Activated CD4-positive, alpha-beta T cell treated with anti-CD3 and anti-CD28 coated beads, Interleukin-10, Interleukin-2, amounts not matched to agents 100 ng/mL and 50 ng/mL, durations not matched to agents 16 hours and 8 hours (primary cell): ENCODE results near the gene KIF21B.
A peak's percentile ranks its signal among the peaks of the same experiment; 100 is the strongest.

ENCODE experiments used
- DNase-seq: peaks from one replicate; pipeline ENCODE4 v3.0.0-alpha.2; 2020

KIF21B gene

GRCh38 chr1:200992382-200993048 is 31.0 kb downstream of the KIF21B start:
- DNase-seq: no peak

GRCh38 chr1:200991097-200991614 is 32.4 kb downstream of the KIF21B start:
- DNase-seq: no peak

DNA sequence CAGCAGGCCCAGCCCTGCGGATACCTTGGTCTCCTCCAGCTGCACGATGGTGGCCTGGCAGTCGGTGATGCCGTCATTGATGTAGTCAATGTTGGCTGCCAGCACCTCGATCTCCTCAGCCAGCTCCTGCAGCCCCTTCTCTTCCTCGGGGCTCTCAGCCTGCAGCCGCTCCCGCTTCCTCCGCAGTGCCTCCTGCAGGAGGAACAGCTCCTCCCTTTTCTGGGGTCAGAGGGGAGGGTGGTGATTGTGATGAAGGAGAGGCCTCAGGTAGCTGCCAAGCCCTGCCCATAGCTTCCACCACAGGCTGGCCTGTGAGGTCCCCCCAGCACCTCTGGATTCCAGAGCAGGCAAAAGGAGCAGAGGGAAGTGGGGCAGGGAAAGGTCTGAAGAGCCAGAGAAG is 33.4 kb downstream of the KIF21B start:
- no peak for DNase-seq

- DNase-seq: no peak
Observed at GRCh38 chr1:200989337-200989736, 34.2 kb downstream of the KIF21B start.

- no peak for DNase-seq
Observed at GRCh38 chr1:200988693-200989092, 34.8 kb downstream of the KIF21B start.

DNA sequence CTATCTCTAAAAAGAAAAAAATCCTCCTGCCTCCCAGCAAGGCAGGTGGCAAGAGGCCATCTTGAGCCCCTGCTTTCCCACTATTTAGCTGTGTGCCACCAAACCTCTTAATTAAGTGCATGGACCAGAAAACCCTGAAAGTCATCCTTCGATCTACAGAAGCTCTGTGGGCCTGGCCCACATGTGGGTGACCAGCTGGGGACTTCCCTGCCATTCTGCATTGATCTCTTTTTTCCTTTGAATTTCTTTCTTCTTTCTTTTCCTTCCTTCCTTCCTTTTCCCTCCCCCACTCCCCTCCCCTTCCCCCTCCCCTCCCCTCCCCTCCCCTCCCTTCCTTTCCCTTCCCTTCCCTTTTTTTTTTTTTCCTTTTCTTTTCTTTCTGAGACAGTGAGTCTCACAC is 38.0 kb downstream of the KIF21B start:
- no peak for DNase-seq

- DNase-seq: no peak
Observed at GRCh38 chr1:200983035-200983561, 40.4 kb downstream of the KIF21B start.

DNA sequence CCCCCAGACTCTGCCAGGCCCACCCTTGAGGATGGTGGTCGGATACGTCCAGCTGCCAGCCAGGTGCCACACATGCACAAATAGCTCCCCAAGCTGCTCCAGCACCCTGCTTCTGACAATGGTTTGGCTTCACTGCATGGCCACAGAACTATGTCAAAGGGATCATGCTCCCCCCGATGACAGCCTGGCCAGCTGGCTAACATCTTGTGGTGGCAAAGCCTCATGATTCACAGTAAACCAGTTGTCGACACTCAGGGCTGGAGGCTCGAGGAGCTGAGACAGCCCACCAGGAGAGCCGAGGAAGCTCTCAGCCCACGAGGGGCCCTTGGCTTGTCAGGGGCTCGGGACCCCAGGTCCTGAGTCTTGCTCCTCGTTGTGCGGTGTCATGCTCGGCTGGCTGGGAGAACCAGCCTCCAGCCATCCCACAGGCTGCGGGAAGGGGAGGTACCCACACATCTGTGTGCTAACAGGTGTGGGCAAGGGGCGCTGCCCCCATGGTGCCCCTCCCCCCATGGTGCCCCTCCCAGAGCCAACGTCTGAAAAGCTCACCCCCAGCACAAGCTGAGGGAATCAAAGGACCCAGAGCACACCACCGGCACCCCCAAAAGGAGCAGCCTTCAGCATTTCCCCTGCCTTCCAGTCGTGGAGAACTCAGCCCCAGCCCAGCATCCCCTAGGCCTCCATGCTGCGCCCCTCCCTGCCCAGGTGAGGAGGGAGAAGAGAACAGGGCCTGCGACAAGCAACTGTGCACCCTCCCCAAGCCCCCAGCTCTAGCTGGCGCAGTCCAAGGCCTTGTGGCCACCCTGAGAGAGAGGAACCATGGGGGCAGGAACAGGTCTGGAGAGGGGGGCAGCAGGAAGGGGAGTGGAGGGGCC is 41.2 kb downstream of the KIF21B start:
- no peak for DNase-seq

GRCh38 chr1:200981278-200981677 is 42.2 kb downstream of the KIF21B start:
- DNase-seq: no peak

GRCh38 chr1:200980873-200981272 is 42.6 kb downstream of the KIF21B start:
- DNase-seq: no peak

- no peak for DNase-seq
Observed at GRCh38 chr1:200980452-200980772, 43.1 kb downstream of the KIF21B start.

DNA sequence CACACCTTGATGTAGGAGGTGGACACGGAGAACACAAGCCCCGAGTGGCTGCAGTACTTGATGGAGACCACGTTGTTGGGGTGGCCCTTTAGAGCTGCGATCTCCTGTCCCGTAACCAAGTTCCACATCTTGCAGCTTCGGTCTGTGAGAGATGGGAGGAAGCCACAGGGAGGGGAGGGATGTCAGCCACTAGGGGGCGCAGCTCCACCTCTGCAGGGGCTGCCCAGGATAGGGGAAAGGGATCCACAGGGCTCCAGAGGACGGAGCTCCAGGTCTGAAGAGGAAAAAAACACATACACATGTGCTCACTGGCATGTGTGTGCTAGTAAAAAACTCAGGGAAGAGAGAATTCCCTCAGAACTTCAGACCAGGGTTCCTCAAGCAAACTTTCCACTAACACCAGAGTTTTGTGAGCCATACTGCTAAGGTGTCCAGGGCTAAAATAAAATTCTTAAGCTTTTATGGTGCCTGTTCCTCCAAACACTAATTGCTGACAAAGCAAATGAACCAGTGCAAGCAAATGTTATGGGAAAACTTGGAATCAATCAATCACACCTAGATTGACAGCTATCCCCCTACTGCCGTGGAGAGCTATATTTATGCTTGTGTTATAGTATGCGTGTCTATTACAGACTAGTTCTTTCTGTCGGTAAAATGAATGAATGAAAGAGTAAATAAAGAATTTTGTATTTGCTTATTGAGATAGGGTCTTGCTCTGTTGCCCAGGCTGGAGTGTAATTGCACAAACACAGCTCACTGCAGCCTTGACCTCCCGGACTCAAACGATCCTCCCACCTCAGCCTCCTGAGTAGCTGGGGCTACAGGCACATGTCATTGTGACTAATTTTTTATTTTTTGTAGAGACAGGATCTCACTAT is 43.7 kb downstream of the KIF21B start:
- DNase-seq: peak; percentile 72

DNA sequence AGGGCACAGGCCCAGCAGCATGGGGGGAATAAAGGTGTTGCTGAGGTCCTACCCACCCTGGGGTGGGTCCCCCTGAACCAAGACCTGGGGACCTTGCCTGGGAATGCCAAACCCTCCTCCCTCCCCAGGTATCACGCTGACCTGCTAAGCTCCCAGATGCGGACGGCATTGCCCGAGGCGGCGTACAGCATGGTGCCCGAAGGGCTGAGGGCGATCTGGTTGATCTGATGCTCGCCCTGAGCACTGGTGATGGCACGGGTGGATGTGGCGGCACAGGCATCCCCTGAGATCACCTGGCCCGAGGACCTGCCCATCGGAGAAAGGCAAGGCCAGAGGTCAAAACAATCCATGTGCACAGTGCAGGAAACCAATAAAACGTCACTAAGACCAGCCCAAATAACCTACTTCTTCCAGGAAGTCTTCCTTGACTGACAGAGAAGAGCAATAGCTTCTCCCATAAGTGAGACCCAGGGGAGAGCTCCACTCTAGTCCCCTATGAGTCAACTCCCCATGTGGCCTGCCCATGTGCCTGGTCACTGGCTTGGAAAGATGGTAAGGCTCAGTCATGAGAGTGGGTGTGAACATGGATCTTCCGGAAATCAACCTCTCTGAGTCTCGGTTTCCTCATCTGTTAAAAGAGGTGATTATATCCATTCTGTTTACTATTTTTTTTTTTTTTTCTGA is 46.3 kb downstream of the KIF21B start:
- DNase-seq: no peak

DNA sequence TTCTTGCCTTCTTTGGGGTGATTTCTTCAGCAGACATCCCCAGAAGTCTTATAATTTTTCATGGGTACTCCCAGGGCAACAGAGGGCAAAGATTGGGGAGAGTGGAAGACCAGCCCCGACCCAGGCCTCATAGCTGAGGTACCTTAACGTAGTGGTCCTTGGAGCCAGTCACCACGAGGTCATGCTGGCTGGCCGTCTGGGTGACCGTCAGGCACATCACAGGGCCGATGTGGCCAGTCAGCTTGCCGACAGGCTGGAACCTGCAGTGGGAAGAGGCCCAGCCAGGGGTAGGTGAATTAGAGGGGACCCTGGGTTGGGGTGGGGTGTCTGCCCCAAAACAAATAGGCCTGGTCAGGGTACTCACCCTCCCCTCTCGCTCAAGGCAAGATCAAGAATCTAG is 46.9 kb downstream of the KIF21B start:
- DNase-seq: no peak

- DNase-seq: no peak
Observed at GRCh38 chr1:200975458-200975857, 48.1 kb downstream of the KIF21B start.

- DNase-seq: no peak
Observed at GRCh38 chr1:200974711-200975110, 48.8 kb downstream of the KIF21B start.

GRCh38 chr1:200973937-200974657 is 49.4 kb downstream of the KIF21B start:
- DNase-seq: no peak

DNA sequence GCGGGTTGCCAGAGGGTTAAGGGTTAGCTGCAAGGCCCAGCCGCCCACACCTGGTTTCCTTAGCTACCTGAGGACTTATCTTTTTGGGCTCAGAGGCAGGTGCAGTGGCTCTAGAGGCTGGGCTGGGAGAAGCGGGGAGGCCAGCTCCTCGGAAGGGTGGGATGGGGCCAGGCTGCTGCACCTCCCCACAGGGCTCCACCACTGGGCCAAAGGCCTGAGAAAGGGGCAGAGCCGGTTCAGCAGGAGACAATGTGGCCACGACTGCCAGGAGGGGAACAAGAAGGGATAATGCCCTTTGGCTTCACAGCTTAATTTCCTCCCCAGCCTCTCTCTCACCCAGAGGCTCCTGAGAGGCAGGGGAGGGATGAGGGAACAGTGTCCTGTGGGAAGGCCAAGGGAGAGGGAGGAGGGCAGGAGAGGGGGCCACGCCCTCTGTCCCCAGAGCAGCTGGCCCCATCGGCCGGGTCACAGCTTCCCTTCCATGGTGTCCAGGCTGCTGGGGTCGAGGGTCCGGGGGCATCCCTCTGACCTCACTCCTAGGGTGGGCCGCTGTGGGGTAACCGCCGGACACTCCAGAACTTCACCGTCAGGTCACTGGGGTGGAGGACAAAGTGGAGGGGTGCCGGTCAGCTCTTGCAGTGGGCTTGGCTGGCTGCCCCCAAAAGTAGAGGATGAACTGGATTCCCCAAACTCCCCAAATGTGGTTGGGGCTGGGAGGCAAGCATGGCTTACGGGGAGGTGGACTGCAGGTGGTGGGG is 50.4 kb downstream of the KIF21B start:
- no peak for DNase-seq

- DNase-seq: peak; percentile 54
Observed at GRCh38 chr1:200971955-200972711, 51.4 kb downstream of the KIF21B start.

GRCh38 chr1:200971428-200971903 is 52.0 kb downstream of the KIF21B start:
- no peak for DNase-seq
